Activated naive CD8-positive, alpha-beta T cell treated with anti-CD3 and anti-CD28 coated beads for 36 hours (primary cell): Measurements from ENCODE around the gene NBEA. TPM values are rescaled to one million over a fixed set of nuclear protein-coding genes. Genes with fewer than 3 reads are reported as not detected.
"Not testable (repeated sequence)": the region's sequence is repeated elsewhere in the genome, so short reads cannot be mapped to it uniquely, and the experiment has no call there.

Experiments used
- DNase-seq: peaks from one replicate; pipeline ENCODE4 v3.0.0; 2021
- H3K27ac Mint-ChIP-seq: one replicate; pipeline ENCODE4 v1.8.0; 2022; ENCODE audit warnings: mild to moderate bottlenecking, moderate library complexity, mixed read lengths
- H3K27me3 Mint-ChIP-seq: one replicate; pipeline ENCODE4 v1.8.0; 2022; ENCODE audit warnings: mild to moderate bottlenecking, mixed read lengths
- H3K36me3 Mint-ChIP-seq: one replicate; pipeline ENCODE4 v1.8.0; 2021; ENCODE audit warnings: mild to moderate bottlenecking, mixed read lengths
- H3K4me1 Mint-ChIP-seq: one replicate; pipeline ENCODE4 v1.8.0; 2021; ENCODE audit warnings: mixed read lengths
- H3K4me3 Mint-ChIP-seq: one replicate; pipeline ENCODE4 v1.8.0; 2022; ENCODE audit warnings: mild to moderate bottlenecking, moderate library complexity, mixed read lengths
- H3K9me3 Mint-ChIP-seq: one replicate; pipeline ENCODE4 v1.8.0; 2022; ENCODE audit warnings: mixed read lengths
- total RNA-seq, 2 experiments: library from RNA; stranded (reverse); gene quantifications; one replicate each; pipeline ENCODE4 v1.2.3, GENCODE V29; 2021

Gene NBEA
- total RNA-seq, 2 experiments from 2014 or later: 0.39 to 0.42 TPM

GRCh38 chr13:34935841-34936240, 6.2 kb upstream of the NBEA start:
- no peaks in the 10 kb centered on the region for H3K9me3 Mint-ChIP-seq
- no peak for DNase-seq
- H3K4me3 Mint-ChIP-seq: no peak overlapping the region
- H3K4me1 Mint-ChIP-seq: no peaks in the 10 kb centered on the region
- H3K27ac Mint-ChIP-seq: no peak overlapping the region
- no peaks in the 10 kb centered on the region for H3K36me3 Mint-ChIP-seq
- H3K27me3 Mint-ChIP-seq: peaks cover 46% of the 10 kb centered on the region

- Mint-ChIP-seq H3K4me3 (no peak overlapping the region), H3K9me3 (no peaks in the 10 kb centered on the region), H3K27ac (no peak overlapping the region), H3K27me3 (peaks cover 45% of the 10 kb centered on the region), H3K36me3 (no peaks in the 10 kb centered on the region), H3K4me1 (peaks cover 20% of the 10 kb centered on the region)
- DNase-seq: no peak
These were observed 2.3 kb upstream of the NBEA start for GRCh38 chr13:34939771-34940170.

GRCh38 chr13:34941436-34941834, 635 bp upstream of the NBEA start:
- DNase-seq: no peak
- H3K4me1 Mint-ChIP-seq: peaks cover 28% of the 10 kb centered on the region
- peak overlapping the region; percentile 87 for H3K4me3 Mint-ChIP-seq
- peaks cover 47% of the 10 kb centered on the region for H3K27me3 Mint-ChIP-seq
- H3K36me3 Mint-ChIP-seq: no peaks in the 10 kb centered on the region
- no peak overlapping the region for H3K27ac Mint-ChIP-seq
- H3K9me3 Mint-ChIP-seq: no peaks in the 10 kb centered on the region

GRCh38 chr13:34942732-34943435, 814 bp downstream of the NBEA start:
- DNase-seq: peak; percentile 19
- Mint-ChIP-seq H3K36me3 (no peaks in the 10 kb centered on the region), H3K9me3 (no peaks in the 10 kb centered on the region), H3K4me3 (peak overlapping the region; percentile 78), H3K27ac (peak overlapping the region; percentile 9), H3K27me3 (peaks cover 45% of the 10 kb centered on the region), H3K4me1 (peaks cover 28% of the 10 kb centered on the region)

GRCh38 chr13:34943436-34944273, 1.6 kb downstream of the NBEA start:
- Mint-ChIP-seq H3K27me3 (peaks cover 43% of the 10 kb centered on the region), H3K4me3 (peak overlapping the region; percentile 78), H3K4me1 (peaks cover 29% of the 10 kb centered on the region), H3K36me3 (no peaks in the 10 kb centered on the region), H3K9me3 (no peaks in the 10 kb centered on the region), H3K27ac (peak overlapping the region; percentile 9)
- peak; percentile 8 for DNase-seq

GRCh38 chr13:34944274-34944634, 2.2 kb downstream of the NBEA start:
- Mint-ChIP-seq H3K4me3 (no peak overlapping the region), H3K36me3 (no peaks in the 10 kb centered on the region), H3K27me3 (peaks cover 40% of the 10 kb centered on the region), H3K27ac (no peak overlapping the region), H3K9me3 (no peaks in the 10 kb centered on the region), H3K4me1 (peaks cover 29% of the 10 kb centered on the region)
- DNase-seq: no peak

- DNase-seq: no peak
- Mint-ChIP-seq H3K9me3 (no peaks in the 10 kb centered on the region), H3K27me3 (peaks cover 40% of the 10 kb centered on the region), H3K27ac (no peak overlapping the region), H3K4me3 (no peak overlapping the region), H3K36me3 (no peaks in the 10 kb centered on the region), H3K4me1 (peaks cover 29% of the 10 kb centered on the region)
These were observed 2.7 kb downstream of the NBEA start for GRCh38 chr13:34944751-34945150.

- Mint-ChIP-seq H3K4me3 (no peak overlapping the region), H3K27me3 (peaks cover 3% of the 10 kb centered on the region), H3K9me3 (peaks cover 5% of the 10 kb centered on the region), H3K36me3 (peaks cover 2% of the 10 kb centered on the region), H3K27ac (no peak overlapping the region), H3K4me1 (peaks cover 1% of the 10 kb centered on the region)
- no peak for DNase-seq
These were observed 9.5 kb downstream of the NBEA start for GRCh38 chr13:34951528-34951927.

GRCh38 chr13:34959489-34959888, 17.4 kb downstream of the NBEA start:
- Mint-ChIP-seq H3K36me3 (no peaks in the 10 kb centered on the region), H3K4me3 (no peak overlapping the region), H3K27me3 (no peaks in the 10 kb centered on the region), H3K9me3 (no peaks in the 10 kb centered on the region), H3K27ac (no peak overlapping the region), H3K4me1 (no peaks in the 10 kb centered on the region)
- no peak for DNase-seq

GRCh38 chr13:34964558-34964957, 22.5 kb downstream of the NBEA start:
- Mint-ChIP-seq H3K9me3 (no peaks in the 10 kb centered on the region), H3K36me3 (no peaks in the 10 kb centered on the region), H3K27me3 (no peaks in the 10 kb centered on the region), H3K4me1 (no peaks in the 10 kb centered on the region), H3K4me3 (no peak overlapping the region), H3K27ac (no peak overlapping the region)
- no peak for DNase-seq

- peaks cover 4% of the 10 kb centered on the region for H3K9me3 Mint-ChIP-seq
- no peaks in the 10 kb centered on the region for H3K27me3 Mint-ChIP-seq
- H3K4me1 Mint-ChIP-seq: no peaks in the 10 kb centered on the region
- no peak overlapping the region for H3K27ac Mint-ChIP-seq
- no peak overlapping the region for H3K4me3 Mint-ChIP-seq
- DNase-seq: no peak
- H3K36me3 Mint-ChIP-seq: peaks cover 14% of the 10 kb centered on the region
These were observed 25.9 kb downstream of the NBEA start for GRCh38 chr13:34967851-34968562.

- not testable (repeated sequence) for H3K27ac Mint-ChIP-seq
These were observed 27.5 kb downstream of the NBEA start for GRCh38 chr13:34969539-34969938.

GRCh38 chr13:34970961-34971360, 28.9 kb downstream of the NBEA start:
- H3K4me3 Mint-ChIP-seq: no peak overlapping the region
- H3K27me3 Mint-ChIP-seq: no peaks in the 10 kb centered on the region
- DNase-seq: no peak
- no peak overlapping the region for H3K27ac Mint-ChIP-seq
- peaks cover 16% of the 10 kb centered on the region for H3K9me3 Mint-ChIP-seq
- H3K36me3 Mint-ChIP-seq: peaks cover 25% of the 10 kb centered on the region
- H3K4me1 Mint-ChIP-seq: no peaks in the 10 kb centered on the region

More at GRCh38 chr13:34969539-34969938, 27.5 kb downstream of the NBEA start:
- DNase-seq, H3K9me3 Mint-ChIP-seq, H3K4me3 Mint-ChIP-seq, H3K27me3 Mint-ChIP-seq, H3K4me1 Mint-ChIP-seq: not testable (repeated sequence)
- H3K36me3 Mint-ChIP-seq: peaks cover 19% of the 10 kb centered on the region

GRCh38 chr13:34971473-34971872, 29.4 kb downstream of the NBEA start:
- Mint-ChIP-seq H3K27me3 (no peaks in the 10 kb centered on the region), H3K9me3 (peaks cover 16% of the 10 kb centered on the region), H3K4me3 (no peak overlapping the region), H3K27ac (no peak overlapping the region), H3K4me1 (no peaks in the 10 kb centered on the region), H3K36me3 (peaks cover 26% of the 10 kb centered on the region)
- DNase-seq: no peak

- Mint-ChIP-seq H3K36me3 (peaks cover 32% of the 10 kb centered on the region), H3K9me3 (peaks cover 35% of the 10 kb centered on the region)
- not testable (repeated sequence) for H3K27me3 Mint-ChIP-seq, H3K27ac Mint-ChIP-seq, H3K4me3 Mint-ChIP-seq, H3K4me1 Mint-ChIP-seq, DNase-seq
These were observed 43.1 kb downstream of the NBEA start for GRCh38 chr13:34985199-34985598.
